Hematopoietic multipotent progenitor cell (in vitro differentiated cells): ENCODE measurements around the gene RFX1. TPM values are rescaled to one million over a fixed set of nuclear protein-coding genes. Genes with fewer than 3 reads are reported as not detected.
"Not testable (repeated sequence)": the region's sequence is repeated elsewhere in the genome, so short reads cannot be mapped to it uniquely, and the experiment has no call there.

Source experiments
- DNase-seq, 3 donors: peaks; one replicate each; pipeline ENCODE4 v3.0.0-alpha.2; 2011 to 2015; ENCODE audit warnings: low read depth in 2 of 3, low spot score in 2 of 3
- total RNA-seq: library from RNA; depleted of rRNA; stranded (reverse); fragments of >200 nt; gene quantifications from one replicate; pipeline ENCODE4 v1.2.3, GENCODE V29; 2012

Gene RFX1
- total RNA-seq = 20.2 TPM

- peak; percentile 93 to 100 (median 100) for DNase-seq
Measured at GRCh38 chr19:14006085-14006765, at the start of gene RFX1. TSS of gene RFX1 (minus strand) at chr19:14006320. CDS start at chr19:13993843, 12,477 bp downstream.

GRCh38 chr19:14055396-14055795 is 49.3 kb upstream of the RFX1 start:
- DNase-seq = no peak

- no peak for DNase-seq
Measured at GRCh38 chr19:14054721-14055120, 48.6 kb upstream of the RFX1 start.

- no peak for DNase-seq
Measured at GRCh38 chr19:14054099-14054498, 48.0 kb upstream of the RFX1 start.

GRCh38 chr19:14053500-14053899 is 47.4 kb upstream of the RFX1 start:
- no peak for DNase-seq

- no peak for DNase-seq
Measured at GRCh38 chr19:14053032-14053431, 46.9 kb upstream of the RFX1 start.

GRCh38 chr19:14052470-14052869 is 46.4 kb upstream of the RFX1 start:
- no peak for DNase-seq

- no peak for DNase-seq
Measured at GRCh38 chr19:14051980-14052379, 45.9 kb upstream of the RFX1 start.

GRCh38 chr19:14050961-14051360 is 44.8 kb upstream of the RFX1 start:
- not testable (repeated sequence) for DNase-seq

GRCh38 chr19:14050512-14050911 is 44.4 kb upstream of the RFX1 start:
- no peak for DNase-seq

- peak; percentile 54 to 74 (median 68) for DNase-seq
Measured at GRCh38 chr19:14048443-14049153, 42.5 kb upstream of the RFX1 start.

- not testable (repeated sequence) for DNase-seq
Measured at GRCh38 chr19:14047866-14048265, 41.7 kb upstream of the RFX1 start.

- peak in 2 of 3 donors; percentile 73 to 84 for DNase-seq
Measured at GRCh38 chr19:14042659-14043608, 36.8 kb upstream of the RFX1 start.

- no peak for DNase-seq
Measured at GRCh38 chr19:14039181-14039580, 33.1 kb upstream of the RFX1 start.

- DNase-seq = no peak
Measured at GRCh38 chr19:14035706-14036105, 29.6 kb upstream of the RFX1 start.

GRCh38 chr19:14035159-14035558 is 29.0 kb upstream of the RFX1 start:
- DNase-seq = not testable (repeated sequence)

- no peak for DNase-seq
Measured at GRCh38 chr19:14033946-14034345, 27.8 kb upstream of the RFX1 start.

- DNase-seq = peak; percentile 50 to 91 (median 90)
Measured at GRCh38 chr19:14031719-14032480, 25.8 kb upstream of the RFX1 start, which contains the start of gene IL27RA. TSS of gene IL27RA (plus strand) at chr19:14031762. CDS start at chr19:14031873, 111 bp downstream.

- DNase-seq = no peak
Measured at GRCh38 chr19:14030997-14031718, 25.0 kb upstream of the RFX1 start.

GRCh38 chr19:14028901-14029300 is 22.8 kb upstream of the RFX1 start:
- no peak for DNase-seq
